Activated T-cell treated with anti-CD3 and anti-CD28 coated beads, Interleukin-2, amount 50 U/mL, for 1 hour (primary cell): Measurements from ENCODE around the gene DPPA2.

Source experiments
- DNase-seq: peaks from one replicate; pipeline ENCODE4 v3.0.0-alpha.2; 2020

DPPA2 gene

GRCh38 chr3:109313061-109313460 is 3.3 kb downstream of the DPPA2 start:
- DNase-seq = no peak

GRCh38 chr3:109297496-109297895 is 18.8 kb downstream of the DPPA2 start:
- DNase-seq = no peak

- no peak for DNase-seq
Measured at GRCh38 chr3:109284071-109284470, 32.2 kb downstream of the DPPA2 start.

- DNase-seq = no peak
Measured at GRCh38 chr3:109278546-109278945, 37.8 kb downstream of the DPPA2 start.

- DNase-seq = no peak
Measured at GRCh38 chr3:109278141-109278540, 38.2 kb downstream of the DPPA2 start.

- no peak for DNase-seq
Measured at GRCh38 chr3:109275702-109276293, 40.5 kb downstream of the DPPA2 start.

GRCh38 chr3:109270779-109271178 is 45.5 kb downstream of the DPPA2 start:
- DNase-seq = no peak

- DNase-seq = no peak
Measured at GRCh38 chr3:109269577-109270275, 46.6 kb downstream of the DPPA2 start.

GRCh38 chr3:109268181-109268580 is 48.1 kb downstream of the DPPA2 start:
- no peak for DNase-seq

GRCh38 chr3:109265295-109265694 is 51.0 kb downstream of the DPPA2 start:
- no peak for DNase-seq

- DNase-seq = no peak
Measured at GRCh38 chr3:109257269-109257668, 59.0 kb downstream of the DPPA2 start.

- DNase-seq = no peak
Measured at GRCh38 chr3:109254770-109255169, 61.5 kb downstream of the DPPA2 start.

- DNase-seq = no peak
Measured at GRCh38 chr3:109252641-109253040, 63.7 kb downstream of the DPPA2 start.
